ENCODE measurements around the gene NR4A3.

GRCh38 chr9:99845063-99845462, 23.4 kb downstream of the NR4A3 start:
- TF ChIP-seq PPARA (CRISPR knock-in tag; IDR thresholded peaks at IDR 0.05; ENCODE audit: borderline replicate concordance) (no peak), ARNTL (CRISPR knock-in tag; IDR thresholded peaks at IDR 0.05; ENCODE audit: borderline replicate concordance, low read depth) (no peak), ZFP3 (CRISPR knock-in tag; IDR thresholded peaks at IDR 0.05) (no peak), RARB (CRISPR knock-in tag; IDR thresholded peaks at IDR 0.05) (no peak), GLIS3 (CRISPR knock-in tag; IDR thresholded peaks at IDR 0.05) (no peak), TCF4 (CRISPR knock-in tag; IDR thresholded peaks at IDR 0.05; ENCODE audit: borderline replicate concordance) (no peak)
- TF ChIP-seq, protein P1, sequence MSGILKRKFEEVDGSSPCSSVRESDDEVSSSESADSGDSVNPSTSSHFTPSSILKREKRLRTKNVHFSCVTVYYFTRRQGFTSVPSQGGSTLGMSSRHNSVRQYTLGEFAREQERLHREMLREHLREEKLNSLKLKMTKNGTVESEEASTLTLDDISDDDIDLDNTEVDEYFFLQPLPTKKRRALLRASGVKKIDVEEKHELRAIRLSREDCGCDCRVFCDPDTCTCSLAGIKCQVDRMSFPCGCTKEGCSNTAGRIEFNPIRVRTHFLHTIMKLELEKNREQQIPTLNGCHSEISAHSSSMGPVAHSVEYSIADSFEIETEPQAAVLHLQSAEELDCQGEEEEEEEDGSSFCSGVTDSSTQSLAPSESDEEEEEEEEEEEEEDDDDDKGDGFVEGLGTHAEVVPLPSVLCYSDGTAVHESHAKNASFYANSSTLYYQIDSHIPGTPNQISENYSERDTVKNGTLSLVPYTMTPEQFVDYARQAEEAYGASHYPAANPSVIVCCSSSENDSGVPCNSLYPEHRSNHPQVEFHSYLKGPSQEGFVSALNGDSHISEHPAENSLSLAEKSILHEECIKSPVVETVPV (CRISPR knock-in tag; IDR thresholded peaks at IDR 0.05): no peak
- TF ChIP-seq, protein P2, sequence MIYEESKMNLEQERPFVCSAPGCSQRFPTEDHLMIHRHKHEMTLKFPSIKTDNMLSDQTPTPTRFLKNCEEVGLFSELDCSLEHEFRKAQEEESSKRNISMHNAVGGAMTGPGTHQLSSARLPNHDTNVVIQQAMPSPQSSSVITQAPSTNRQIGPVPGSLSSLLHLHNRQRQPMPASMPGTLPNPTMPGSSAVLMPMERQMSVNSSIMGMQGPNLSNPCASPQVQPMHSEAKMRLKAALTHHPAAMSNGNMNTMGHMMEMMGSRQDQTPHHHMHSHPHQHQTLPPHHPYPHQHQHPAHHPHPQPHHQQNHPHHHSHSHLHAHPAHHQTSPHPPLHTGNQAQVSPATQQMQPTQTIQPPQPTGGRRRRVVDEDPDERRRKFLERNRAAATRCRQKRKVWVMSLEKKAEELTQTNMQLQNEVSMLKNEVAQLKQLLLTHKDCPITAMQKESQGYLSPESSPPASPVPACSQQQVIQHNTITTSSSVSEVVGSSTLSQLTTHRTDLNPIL (CRISPR knock-in tag; IDR thresholded peaks at IDR 0.05; ENCODE audit: low read depth): no peak

Measured in SK-N-SH treated with all-trans-retinoic acid at 6 μM for 48 hours (cell line).